ENCODE measurements around the gene FARS2.

- no peak for TF ChIP-seq POLR2A (IDR thresholded peaks at IDR 0.05; ENCODE audit: low read depth, low read length)
- TF ChIP-seq POLR2AphosphoS5 (IDR thresholded peaks at IDR 0.05; ENCODE audit: low read depth, low read length): no peak
Observed at GRCh38 chr6:5706124-5707033, 445.1 kb downstream of the FARS2 start.
